ENCODE data around the gene CCDC18.
A peak's percentile ranks its signal among the peaks of the same experiment; 100 is the strongest.
"Not testable (repeated sequence)": the region's sequence is repeated elsewhere in the genome, so short reads cannot be mapped to it uniquely, and the experiment has no call there.

Gene CCDC18, protein sequence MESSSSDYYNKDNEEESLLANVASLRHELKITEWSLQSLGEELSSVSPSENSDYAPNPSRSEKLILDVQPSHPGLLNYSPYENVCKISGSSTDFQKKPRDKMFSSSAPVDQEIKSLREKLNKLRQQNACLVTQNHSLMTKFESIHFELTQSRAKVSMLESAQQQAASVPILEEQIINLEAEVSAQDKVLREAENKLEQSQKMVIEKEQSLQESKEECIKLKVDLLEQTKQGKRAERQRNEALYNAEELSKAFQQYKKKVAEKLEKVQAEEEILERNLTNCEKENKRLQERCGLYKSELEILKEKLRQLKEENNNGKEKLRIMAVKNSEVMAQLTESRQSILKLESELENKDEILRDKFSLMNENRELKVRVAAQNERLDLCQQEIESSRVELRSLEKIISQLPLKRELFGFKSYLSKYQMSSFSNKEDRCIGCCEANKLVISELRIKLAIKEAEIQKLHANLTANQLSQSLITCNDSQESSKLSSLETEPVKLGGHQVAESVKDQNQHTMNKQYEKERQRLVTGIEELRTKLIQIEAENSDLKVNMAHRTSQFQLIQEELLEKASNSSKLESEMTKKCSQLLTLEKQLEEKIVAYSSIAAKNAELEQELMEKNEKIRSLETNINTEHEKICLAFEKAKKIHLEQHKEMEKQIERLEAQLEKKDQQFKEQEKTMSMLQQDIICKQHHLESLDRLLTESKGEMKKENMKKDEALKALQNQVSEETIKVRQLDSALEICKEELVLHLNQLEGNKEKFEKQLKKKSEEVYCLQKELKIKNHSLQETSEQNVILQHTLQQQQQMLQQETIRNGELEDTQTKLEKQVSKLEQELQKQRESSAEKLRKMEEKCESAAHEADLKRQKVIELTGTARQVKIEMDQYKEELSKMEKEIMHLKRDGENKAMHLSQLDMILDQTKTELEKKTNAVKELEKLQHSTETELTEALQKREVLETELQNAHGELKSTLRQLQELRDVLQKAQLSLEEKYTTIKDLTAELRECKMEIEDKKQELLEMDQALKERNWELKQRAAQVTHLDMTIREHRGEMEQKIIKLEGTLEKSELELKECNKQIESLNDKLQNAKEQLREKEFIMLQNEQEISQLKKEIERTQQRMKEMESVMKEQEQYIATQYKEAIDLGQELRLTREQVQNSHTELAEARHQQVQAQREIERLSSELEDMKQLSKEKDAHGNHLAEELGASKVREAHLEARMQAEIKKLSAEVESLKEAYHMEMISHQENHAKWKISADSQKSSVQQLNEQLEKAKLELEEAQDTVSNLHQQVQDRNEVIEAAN (N-terminal part only)

DNA sequence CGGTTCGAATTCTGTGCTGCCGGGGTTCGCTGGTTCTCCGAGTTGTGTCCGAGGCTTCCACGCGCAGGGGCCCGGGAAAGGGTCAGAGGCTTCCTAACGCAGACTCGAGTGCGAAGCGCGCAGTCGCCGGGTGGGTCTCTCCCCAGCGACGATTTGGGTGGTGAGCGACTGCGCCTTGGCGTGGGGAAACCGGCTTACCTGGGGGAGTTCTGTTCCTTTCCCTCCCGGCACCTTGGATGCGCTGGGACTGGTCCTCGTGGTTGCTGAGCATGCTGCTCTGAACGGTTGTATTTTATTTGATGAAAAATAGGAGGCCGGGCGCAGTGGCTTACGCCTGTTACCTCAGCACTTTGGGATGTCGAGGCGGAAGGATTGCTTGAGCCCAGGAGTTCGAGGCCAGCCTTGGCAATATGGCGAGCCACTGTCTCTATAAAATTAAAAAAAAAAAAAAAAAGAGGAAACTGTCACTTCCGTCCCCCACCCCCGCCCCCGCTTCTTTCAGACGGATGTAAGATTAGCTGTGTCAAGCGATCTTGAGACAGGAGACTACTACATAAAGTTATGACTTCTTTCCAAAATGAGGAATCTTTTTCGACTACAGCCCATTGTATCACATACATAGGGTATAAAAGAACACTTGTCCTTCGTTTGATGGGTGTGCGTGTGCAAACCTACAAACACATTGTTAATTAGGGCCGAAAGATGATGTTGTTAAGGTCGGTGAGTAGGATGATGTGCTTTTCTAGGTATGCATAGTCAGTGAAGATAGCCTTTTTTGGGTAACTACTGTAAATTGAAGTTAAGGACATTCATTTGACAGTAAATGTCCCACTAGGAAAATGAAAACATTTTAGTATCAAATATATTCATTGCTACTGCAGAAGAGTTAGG is at the start of gene CCDC18:
TSS of gene CCDC18 (plus strand) at position 2 of the 891 bp plus-strand sequence. CDS start 2,638 bp downstream, outside the sequence.
- DNase-seq (ENCODE audit: low read depth in 2 of 2), result peak in 1 of 2 donors; percentile 27

DNA sequence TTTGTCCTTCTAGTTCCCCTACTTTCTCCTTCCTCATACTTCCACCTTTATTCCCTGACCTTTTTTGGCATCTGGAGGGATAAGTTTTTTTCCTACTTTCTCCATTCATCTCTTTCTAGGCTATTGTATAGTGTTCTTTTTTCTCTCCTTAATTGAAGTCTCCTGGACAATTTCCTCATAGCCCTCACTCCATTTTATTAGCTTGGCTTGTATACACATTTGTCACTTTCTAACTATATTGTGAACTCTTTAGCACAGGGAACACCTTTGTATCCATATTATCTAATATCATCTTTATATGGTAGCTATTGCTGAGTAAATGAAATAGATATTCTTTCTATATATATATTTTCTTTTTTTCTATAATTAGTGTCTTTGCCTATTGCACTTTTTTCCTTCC is 47.9 kb upstream of the CCDC18 start:
- no peak for DNase-seq (ENCODE audit: low read depth in 2 of 2)

DNA sequence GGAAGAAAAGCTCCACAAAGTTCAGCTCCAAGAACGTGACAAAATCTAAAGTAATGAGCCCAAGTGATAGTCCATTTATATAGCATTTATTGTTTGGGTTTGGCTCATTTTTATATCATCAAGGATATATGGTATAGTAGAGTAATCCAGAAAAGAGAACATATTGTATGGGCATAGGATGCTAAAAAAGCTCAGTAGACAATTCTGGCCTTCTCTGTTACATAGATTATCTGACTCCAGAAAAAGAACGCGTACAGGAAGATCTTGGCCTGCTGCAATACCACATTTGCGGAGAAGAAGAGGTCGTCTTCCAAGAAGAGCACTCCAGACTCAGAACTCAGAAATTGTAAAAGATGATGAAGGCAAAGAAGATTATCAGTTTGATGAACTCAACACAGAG is 44.1 kb upstream of the CCDC18 start:
- DNase-seq (ENCODE audit: low read depth in 2 of 2), result no peak

DNA sequence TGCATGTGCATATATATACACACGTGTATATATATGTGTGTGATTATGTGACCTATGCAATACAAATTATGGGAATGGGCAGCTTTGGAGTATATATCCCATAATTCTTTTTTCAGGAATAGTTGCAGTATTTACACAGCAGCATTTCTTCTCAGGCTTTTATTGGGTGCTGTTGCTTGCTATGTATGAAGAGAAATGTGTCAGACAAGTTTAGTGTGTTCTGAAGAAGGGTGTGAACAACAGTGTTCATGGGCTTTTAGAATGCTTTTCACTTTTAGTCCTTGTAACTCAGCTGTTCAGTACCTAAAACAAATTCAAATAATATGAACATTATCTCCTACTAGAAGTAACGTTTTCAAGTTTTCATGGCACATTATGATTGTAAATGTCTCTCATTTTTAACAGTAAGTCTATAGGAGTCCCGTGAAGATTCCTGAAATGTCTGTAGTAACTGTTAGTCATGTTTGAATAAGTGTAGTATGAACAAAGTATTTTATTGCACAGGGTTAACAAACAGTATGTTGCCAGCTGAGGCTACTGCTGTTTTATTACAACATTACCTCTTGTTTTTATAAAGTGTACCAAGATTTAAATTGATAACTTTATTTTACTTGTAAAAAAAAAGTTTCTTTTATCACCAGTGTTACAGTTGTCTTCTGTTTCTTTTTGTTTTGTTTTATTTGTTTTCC is 42.8 kb upstream of the CCDC18 start:
- no peak for DNase-seq (ENCODE audit: low read depth in 2 of 2)

DNA sequence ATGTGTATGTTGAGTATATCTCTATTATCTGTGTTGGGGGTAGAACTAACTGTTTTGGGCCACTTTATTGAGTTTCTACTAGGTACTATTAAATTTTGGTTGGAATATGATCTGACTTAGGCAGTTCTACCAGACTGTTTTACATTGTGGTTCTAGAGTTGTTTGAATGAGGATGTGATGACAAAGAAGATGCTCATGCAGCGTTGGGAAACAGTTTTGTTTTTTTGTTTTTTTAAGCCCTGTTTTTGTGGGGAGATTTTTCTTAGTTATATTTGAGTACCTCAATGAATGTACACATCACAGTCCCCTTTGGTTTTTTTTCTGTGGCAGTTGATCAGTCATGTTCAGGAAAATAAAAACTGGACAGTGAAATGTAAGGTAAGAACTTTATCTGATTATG is 40.4 kb upstream of the CCDC18 start:
- no peak for DNase-seq (ENCODE audit: low read depth in 2 of 2)

DNA sequence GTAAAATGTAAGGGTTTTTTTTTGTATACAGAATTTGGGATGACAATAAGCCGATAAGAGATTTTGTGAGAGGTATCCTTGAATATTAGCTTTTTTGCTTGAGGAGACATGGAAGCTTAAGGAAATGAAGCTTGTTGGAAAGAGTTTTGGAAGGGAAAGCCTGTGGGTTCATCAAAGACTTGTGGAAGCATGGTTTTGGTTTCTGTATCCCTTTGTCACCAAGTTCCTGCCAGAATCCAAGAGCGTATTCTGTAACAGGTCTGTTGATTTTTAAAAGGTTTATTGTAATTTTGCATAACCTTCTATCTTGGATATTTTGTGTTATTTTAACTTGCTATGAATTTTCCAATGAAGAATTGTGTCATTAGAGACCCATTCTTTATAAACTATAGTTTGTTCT is 38.4 kb upstream of the CCDC18 start:
- DNase-seq (ENCODE audit: low read depth in 2 of 2), result no peak

DNA sequence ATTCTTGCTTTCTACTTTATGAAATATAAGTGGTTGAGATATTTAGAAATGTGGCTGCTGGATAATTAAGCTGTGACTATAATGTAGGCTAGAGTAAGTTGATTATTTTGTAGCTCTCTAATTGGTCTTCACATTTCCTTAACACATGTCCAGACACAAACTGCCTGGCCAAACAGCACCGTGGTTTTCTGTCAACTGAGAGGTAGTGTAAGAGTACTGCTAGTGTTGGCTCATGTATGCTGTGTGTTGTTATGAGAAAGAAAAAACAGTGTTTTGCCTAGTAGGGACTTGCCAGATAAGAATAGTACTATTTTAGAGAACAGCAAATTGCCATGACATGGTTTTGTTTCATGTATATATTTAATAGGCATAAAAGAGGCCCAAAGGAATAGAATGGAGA is 37.4 kb upstream of the CCDC18 start:
- DNase-seq (ENCODE audit: low read depth in 2 of 2), result no peak

DNA sequence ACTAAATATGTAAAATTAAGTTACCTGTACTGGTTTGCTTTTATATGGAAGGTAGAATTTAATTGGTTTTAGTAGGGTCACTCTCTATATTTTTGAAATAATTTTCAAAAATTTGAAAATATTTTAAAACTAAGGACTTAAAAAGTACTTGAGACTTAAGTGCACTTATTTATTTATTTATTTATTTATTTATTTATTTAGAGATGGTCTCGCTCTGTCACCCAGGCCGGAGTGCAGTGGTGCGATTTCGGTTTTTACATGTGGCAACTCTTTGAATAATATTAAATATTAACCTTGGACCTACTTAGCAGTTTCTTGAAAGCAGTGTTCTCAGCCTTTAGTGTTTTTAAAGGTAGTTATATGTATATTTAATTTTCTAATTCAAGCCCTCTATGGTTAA is 36.8 kb upstream of the CCDC18 start:
- DNase-seq (ENCODE audit: low read depth in 2 of 2), result no peak

DNA sequence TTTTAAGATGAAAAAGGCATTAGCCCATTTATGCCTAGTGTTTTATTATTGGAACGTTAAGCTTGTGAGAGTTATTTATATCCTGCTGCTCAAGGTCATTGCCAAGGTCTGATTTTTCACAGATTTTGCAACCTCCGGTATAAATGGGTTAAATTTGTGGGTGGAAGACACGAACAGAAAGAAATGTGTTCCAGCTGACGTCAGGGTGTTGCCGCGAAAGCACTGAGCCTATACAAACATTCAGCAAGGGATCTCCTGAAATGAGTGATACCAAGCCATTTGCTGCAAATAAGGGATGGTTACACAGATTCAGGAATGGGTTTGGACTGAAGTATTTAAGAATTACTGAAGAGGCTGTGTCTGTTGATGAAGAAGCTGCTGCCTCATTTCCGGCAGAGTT is 32.5 kb upstream of the CCDC18 start:
- DNase-seq (ENCODE audit: low read depth in 2 of 2), result no peak

DNA sequence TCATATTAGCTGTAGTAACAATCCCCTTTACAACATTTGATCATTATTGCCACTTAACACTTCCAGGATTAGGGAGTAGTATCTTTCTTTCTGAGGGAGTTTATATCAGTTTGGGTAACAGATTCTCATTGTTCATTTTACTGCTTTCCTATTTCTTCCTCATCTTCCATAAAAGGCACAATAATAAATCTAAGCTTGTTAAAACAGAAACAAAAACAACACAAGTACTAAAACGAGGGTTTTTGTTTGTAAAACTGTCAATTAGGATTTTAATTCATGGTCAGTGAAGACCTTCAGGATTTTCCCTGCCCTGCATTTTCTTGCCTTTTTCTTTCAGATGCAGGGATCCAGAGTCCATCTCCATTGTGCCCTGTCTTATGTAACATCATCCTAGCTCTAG is 29.8 kb upstream of the CCDC18 start:
- DNase-seq (ENCODE audit: low read depth in 2 of 2), result no peak

DNA sequence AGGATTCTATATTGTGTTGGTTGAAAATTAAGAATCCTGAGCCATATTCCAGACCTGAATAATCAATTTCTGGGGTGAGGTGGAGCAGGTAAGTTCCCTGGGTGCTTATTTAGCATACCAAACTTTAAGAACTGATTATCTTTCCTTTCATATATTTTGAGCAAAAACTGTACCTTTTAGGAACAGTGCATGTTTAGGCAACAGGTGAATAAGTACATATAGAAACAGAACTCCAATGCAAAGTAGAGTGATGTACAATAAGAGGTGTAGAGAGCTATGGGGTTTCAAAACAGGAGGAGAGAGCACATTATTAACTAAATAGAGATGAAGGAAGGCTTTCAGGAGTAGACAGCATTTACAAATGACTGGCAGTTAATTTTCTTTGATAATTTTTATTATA is 29.1 kb upstream of the CCDC18 start:
- DNase-seq (ENCODE audit: low read depth in 2 of 2), result no peak

DNA sequence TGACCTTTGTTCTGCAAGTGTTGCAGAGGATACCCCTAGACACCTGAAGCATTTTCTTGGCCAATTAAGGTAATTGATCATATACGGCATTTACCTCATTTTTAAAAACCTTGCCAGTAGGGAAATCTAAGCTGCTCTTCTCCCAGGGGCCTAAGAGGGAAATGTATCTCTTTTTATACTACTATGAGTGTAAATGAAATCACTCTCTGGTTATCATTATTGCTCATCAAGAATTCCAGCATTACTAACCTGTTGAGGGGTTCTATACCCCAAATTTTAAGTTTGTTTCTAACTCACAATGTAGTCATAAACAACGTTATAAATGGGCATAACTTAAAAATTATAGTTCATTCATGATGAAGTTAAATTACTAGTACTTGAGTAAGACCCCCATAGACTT is 27.7 kb upstream of the CCDC18 start:
- DNase-seq (ENCODE audit: low read depth in 2 of 2), result no peak

DNA sequence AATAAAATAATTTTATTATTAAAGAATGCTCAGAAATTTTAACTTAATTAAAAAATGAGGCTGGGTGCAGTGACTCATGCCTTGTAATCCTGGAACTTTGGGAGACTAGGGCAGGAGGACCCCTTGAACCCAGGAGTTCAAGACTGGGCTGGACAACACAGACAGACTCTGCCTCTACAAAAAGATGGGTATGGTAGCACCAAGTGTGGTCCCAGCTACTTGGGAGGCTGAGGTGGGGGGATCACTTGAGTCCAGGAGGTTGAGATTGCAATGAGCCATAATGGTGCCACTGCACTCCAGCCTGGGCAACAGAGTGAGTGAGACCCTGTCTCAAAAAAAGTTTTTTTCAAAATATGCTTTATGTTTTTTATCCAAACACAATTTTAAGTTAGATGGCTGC is 25.6 kb upstream of the CCDC18 start:
- no peak for DNase-seq (ENCODE audit: low read depth in 2 of 2)

DNA sequence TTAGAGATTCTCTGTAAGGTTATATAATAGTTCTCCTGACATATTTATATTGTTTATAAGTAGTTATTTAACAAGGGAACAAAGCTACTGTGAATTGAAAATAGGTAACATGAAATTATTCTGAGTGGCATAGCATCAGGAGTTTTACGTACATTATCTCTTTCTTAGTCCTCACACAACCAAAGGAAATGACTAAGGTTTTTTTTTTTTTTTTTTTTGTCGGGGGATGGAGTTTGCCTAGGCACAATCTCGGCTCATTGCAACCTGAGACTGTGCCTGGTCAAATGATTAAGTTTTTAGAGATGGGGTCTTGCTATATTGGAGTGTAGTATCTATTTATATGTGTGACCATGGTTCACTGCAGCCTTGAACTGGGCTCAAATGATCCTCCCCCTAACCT is 25.2 kb upstream of the CCDC18 start:
- no peak for DNase-seq (ENCODE audit: low read depth in 2 of 2)

DNA sequence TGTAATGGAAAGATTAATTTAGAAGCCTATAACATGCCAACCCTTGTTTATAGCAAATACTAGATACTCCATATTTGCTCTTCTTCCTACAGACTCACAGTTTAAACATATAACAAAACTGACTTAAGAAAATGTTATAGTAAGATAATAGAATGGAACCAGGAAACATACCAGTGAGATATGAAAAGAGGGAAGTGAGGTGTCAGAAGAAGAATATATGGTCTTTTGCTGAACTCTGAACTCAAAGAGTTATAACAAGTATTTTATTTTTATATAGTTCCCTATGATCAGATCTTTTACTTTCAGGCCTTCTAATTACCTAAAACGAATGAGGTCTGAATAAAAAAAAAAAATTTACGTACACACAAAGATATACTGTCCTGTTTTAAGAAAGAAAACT is 21.2 kb upstream of the CCDC18 start:
- no peak for DNase-seq (ENCODE audit: low read depth in 2 of 2)

DNA sequence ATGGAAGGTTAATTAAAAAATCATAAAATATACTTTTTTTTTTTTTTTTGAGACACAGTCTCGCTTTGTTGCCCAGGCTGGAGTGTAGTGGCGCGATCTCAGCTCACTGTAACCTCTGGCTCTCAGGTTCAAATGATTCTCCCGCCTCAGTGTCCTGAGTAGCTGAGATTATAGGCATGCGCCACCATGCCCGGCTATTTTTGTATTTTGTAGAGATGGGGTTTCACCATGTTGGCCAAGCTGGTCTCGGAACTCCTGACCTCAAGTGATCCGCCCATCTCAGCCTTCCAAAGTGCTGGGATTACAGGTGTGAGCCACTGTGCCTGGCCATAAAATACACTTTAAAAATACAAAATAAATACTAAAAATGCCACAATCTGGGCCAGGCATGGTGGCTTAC is 17.2 kb upstream of the CCDC18 start:
- DNase-seq (ENCODE audit: low read depth in 2 of 2), result not testable (repeated sequence)

DNA sequence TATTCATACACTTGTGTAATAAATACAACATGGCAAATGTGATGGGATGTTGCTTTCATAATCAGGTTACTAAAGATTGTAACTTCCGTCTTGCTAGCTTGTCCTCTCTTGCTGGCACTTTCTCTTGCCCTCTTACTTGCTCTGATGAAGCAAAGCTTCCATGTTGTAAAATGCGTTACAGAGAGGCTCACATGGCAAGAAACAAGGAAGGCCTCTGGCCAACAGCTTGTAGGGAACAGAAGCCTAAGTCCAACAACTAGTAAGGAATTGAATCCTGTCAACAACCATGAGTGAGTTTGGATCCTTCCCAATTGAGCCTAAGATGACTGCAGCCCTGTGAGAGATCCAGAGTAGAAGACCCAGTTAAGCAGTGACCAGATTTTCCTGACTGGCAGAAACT is 15.7 kb upstream of the CCDC18 start:
- no peak for DNase-seq (ENCODE audit: low read depth in 2 of 2)

DNA sequence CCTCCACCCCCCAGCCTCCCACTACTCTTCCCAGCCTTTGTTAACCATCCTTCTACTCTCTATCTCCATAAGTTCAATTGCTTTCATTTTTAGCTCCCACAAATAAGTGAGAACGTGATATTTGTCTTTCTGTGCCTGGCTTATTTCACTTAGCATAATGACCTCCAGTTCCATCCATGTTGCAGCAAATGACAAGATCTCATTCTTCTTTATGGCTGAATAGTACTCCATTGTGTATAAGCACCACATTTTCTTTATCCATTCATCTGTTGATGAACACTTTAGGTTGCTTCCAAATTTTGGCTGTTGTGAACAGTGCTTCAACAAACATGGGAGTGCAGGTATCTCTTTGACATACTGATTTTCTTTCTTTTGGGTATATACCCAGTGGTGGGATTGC is 14.6 kb upstream of the CCDC18 start:
- DNase-seq (ENCODE audit: low read depth in 2 of 2), result not testable (repeated sequence)

DNA sequence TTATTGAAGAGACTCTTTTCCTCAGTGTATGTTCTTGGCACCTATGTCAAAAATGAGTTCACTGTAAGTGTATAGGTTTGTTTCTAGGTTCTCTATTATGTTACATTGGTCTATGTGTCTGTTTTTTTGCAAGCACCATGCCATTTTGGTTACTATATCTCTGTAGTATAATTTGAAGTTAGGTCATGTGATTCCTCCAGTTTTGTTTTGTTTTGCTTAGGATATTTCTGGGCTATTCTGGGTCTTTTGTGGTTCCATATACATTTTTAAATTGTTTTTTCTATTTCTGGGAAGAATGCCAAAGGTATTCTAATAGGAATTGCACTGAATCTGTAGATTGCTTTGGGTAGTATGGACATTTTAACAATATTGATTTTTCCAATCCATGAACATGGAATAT is 13.5 kb upstream of the CCDC18 start:
- no peak for DNase-seq (ENCODE audit: low read depth in 2 of 2)

DNA sequence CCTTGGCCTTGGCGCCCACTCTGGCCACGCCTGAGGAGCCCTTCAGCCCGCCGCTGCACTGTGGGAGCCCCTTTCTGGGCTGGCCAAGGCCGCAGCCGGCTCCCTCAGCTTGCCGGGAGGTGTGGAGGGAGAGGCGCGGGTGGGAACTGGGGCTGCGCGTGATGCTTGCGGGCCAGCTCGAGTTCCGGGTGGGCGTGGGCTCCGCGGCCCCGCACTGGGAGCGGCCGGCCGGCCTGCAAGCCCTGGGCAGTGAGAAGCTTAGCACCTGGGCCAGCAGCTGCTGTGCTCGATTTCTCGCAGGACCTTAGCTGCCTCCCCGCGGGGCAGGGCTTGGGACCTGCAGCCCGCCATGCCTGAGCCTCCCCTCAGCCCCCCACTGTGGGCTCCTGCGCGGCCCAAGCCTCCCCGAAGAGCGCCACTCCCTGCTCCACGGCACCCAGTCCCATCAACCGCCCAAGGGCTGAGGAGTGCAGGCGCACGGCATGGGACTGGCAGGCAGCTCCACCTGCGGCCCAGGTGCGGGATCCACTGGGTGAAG is 10.3 kb upstream of the CCDC18 start:
- DNase-seq (ENCODE audit: low read depth in 2 of 2), result not testable (repeated sequence)

Data from stimulated activated CD8-positive, alpha-beta memory T cell treated with anti-CD3 and anti-CD28 coated beads, Interleukin-15, amount 100 ng/mL, for 4 hours (primary cell).